ENCODE results near the gene COL4A6.
"Not testable (repeated sequence)": the region's sequence is repeated elsewhere in the genome, so short reads cannot be mapped to it uniquely, and the experiment has no call there.

COL4A6 gene
- total RNA-seq, result 0 to 0.28 reads per million in 2 donors

- no peak for DNase-seq
Measured at GRCh38 chrX:108438110-108438623, at the start of gene COL4A6. COL4A6 (minus strand) TSS chrX:108438422; CDS start chrX:108438196, 226 bp downstream.

DNA sequence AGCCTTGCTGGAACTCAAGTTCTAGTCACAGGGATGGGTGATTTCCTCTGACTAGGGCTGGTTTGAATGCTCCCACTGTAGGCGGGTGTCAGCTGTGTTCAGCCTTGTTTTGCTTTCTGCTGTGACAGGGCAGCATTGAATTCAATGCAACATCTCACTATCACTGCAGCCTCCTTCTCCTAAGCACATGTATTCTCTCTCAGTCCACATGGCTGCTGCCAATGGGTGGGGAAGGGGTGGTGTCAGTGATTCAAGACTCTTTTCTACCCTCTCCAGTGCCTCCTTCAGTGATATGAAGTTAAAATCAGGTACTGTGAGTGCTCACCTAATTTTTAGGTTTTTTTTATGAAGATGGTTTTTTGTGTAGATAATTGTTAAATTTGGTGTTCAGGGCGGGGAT, 47.7 kb upstream of the COL4A6 start:
- no peak for DNase-seq

DNA sequence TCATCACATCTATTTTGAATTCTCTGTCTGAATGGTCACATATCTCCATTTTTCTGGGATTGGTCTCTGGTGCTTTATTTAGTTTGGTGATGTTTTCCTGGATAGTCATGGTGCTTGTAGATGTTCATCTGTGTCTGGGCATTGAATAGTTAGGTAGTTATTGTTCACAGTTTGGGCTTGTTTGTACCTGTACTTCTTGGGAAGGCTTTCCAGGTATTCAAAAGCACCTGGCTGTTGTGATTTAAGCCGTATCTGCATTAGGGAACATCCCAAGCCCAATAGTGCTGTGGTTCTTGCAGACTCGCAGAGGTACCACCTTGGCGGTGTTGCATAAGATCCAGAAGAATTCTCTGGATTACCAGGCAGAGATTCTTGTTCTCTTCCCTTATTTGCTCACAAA, 46.0 kb upstream of the COL4A6 start:
- no peak for DNase-seq

DNA sequence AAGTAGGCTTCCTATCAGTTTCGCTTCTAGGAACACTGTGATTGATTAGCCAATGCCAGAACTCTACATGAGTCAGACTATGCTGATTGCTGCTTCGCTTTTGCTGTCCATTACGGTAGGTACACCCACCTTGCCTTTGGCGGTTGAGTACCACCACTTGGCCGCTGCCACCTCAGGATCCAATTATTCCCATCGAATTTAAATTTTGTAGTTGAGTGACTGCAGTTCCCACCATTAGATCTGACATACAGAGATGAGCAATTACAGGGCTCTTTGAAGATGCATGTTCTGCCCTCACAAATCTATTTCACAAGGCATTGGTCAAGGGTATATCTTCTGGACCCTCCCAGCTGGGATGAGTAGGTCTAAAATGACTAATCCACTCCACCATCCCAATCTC, 43.3 kb upstream of the COL4A6 start:
- not testable (repeated sequence) for DNase-seq

GRCh38 chrX:108473979-108474378, 35.8 kb upstream of the COL4A6 start:
- DNase-seq, result no peak

DNA sequence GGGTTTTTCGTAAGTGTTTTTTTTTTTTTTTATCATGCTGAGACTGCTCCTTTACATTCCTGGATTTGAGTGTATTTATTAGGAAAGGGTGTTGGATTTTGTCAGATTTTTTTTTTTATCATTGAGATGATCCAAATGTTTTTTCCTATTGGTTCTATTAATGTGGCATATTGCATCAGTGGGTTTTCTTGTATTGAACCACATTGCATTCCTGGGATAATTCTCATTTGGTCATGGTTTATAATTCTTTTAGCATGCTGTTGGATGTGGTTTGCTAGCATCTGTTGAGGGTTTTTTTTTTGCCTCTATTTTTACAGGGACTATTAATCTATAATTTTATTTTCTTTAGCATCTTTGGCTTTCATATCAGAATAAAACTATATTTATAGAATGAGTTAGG, 30.3 kb upstream of the COL4A6 start:
- DNase-seq, result no peak

- no peak for DNase-seq
Measured at GRCh38 chrX:108464604-108465003, 26.4 kb upstream of the COL4A6 start.

GRCh38 chrX:108456971-108457477, 18.8 kb upstream of the COL4A6 start:
- no peak for DNase-seq

DNA sequence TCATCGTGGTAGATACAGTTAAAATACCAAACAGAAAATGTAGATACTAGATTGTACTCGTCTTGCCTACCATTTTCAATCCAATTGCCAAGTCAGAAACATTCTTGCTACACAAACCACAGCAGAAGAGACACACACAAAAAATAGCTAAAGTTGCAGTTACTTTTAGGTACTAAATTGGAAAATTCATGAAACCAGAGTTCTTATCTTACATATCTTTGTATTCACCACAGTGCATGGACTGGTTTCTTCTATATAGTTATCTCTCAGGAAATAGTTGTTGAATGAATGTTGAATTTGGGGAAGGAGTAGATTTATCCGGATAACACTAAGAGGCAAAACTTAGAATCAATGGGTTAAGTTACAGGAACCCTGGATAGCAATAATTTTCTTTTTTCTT, 15.6 kb upstream of the COL4A6 start:
- no peak for DNase-seq

DNA sequence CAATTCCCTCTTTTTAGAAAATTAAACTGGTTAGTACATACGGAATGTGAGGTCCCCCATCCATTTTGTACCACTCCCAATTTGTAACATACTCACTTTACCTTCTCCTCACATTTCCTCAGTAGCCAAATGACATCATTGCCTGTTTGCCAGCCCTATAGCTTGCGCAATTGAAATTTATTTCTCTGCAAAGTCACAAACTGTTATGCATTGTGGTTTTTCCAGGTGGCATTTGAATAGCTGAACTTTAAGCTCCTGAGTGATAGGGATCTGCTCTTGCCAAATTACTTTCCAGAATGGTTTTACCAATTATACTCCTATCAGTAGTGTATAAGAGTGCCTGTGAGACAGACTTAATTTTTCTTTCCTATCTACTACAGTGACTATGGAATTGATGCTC, 9.1 kb upstream of the COL4A6 start:
- DNase-seq, result no peak

DNA sequence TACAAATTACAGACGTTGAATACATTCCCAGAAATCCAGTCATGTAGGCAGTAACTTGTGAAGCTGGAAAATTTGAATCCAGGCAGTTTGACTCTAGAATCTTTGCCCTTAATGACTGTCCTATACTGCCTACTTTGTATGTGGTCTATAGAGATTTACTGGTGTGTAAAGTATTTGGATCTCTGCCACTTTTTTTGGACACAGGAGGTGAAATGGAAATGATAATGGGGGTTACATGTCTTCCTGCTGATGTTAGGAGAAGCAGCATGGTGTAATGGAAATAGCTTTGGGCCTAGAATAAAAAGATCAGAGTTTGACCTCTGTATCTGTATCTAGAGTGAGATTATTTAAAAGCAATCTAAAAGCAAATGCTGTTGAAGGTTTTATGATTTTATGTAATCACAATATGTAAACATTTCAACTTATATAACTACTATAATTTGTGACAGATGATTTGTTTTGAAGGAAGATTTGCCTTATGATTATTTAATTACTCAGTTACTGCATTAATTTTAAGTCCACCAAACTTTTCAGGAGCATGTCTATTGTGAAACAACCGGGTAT, 4.8 kb upstream of the COL4A6 start:
- DNase-seq, result no peak

GRCh38 chrX:108439961-108440696, 1.9 kb upstream of the COL4A6 start:
- no peak for DNase-seq

GRCh38 chrX:108439426-108439942, 1.3 kb upstream of the COL4A6 start, which contains the start of gene COL4A5:
COL4A5 (plus strand) TSS chrX:108439838; CDS start chrX:108440126, 288 bp downstream.
- DNase-seq, result no peak

- DNase-seq, result no peak
Measured at GRCh38 chrX:108437349-108438109, 693 bp downstream of the COL4A6 start.

- no peak for DNase-seq
Measured at GRCh38 chrX:108435261-108435660, 3.0 kb downstream of the COL4A6 start.

DNA sequence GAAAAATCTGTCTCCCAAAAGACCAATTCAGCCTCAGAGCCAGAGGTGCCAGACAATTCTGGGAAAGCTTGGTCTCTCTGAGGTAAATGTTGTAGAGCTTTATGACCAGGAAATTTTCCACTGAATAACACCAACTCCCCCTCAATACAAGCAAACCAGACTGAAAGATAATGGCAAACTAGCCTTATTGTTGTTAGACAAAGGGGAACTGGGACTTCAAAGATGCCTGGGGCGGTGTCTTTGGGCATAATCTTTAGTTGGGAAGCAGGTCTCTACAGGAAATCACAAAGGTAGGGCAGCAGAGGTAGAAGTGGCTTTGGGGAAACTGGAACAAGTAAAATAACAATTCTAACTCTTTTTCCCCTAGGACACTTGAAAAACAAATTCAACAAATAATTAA, 12.0 kb downstream of the COL4A6 start:
- no peak for DNase-seq

GRCh38 chrX:108420481-108420880, 17.7 kb downstream of the COL4A6 start:
- no peak for DNase-seq

DNA sequence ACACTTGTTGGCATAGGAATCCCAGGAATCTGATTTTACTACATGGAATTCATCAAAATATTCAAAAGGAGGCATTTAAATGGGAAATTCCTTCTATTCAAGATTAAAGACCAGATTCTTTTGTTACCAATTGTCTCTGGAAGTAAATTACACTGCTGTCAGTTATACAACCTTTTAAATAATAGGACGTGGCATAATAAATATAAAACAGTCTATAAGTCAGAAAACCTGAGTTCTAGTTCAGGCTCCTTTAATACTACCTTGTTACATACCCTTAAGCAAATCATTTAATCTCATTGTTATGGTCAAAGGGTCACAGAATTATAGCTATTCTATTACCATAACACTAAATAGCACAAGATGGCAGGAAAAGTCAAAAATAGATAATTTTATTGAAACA, 18.8 kb downstream of the COL4A6 start:
- no peak for DNase-seq

- no peak for DNase-seq
Measured at GRCh38 chrX:108417257-108417656, 21.0 kb downstream of the COL4A6 start.

DNA sequence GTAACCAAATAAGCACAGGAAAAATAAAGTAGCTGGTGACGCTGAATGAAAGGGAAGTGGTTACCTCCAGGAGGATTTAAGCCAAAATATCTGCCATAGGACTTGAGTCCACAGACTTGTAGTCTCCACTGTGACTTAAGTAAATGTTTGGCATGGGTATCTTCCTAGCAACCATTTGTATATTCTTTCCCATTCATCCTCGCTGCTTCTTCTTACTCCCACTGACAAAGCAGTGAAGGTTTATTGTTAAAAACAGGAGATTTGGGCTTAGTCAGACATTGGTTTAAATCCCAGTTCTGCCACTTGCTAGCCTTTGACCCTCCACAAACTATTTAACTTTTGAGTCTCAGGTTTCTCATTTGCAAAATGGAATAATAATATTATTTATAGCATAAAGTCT, 22.3 kb downstream of the COL4A6 start:
- no peak for DNase-seq

DNA sequence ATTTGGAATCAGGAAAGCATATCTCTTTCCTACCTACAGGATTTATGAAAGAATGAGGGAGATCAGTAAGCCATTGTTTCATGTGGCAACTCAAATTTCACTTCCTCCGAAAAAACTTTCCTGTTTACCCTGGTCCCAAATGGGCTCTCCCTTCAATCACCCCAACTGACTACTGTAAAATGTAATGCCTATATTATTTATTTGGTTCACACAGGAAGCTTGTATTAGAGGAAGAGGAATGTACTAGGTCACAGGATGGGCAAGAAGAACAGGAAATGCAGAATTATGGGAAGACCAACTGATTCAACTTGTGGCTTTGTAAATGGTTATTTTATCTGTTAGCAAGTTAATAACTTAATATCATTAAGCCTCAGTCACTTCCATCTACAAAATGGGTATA, 23.1 kb downstream of the COL4A6 start:
- DNase-seq, result no peak

- no peak for DNase-seq
Measured at GRCh38 chrX:108412783-108413182, 25.4 kb downstream of the COL4A6 start.

All from T-helper 9 cell (primary cell).